Subcutaneous abdominal adipose tissue (tissue), 5 donors: ENCODE results near the gene OR51T1.

Experiments
- H3K27ac ChIP-seq: one replicate; pipeline ENCODE4 v1.7.0; 2013; ENCODE audit warnings: low read depth, mild to moderate bottlenecking, inconsistent platforms, low read length, moderate library complexity
- H3K27me3 ChIP-seq, 5 donors: one replicate each; pipeline ENCODE4 v1.7.0; 2013; ENCODE audit warnings: low read length in 5 of 5, inconsistent platforms in 1 of 5; ENCODE audit not compliant: control insufficient read depth in 5 of 5, insufficient read depth in 4 of 5
- H3K36me3 ChIP-seq, 5 donors: one replicate each; pipeline ENCODE4 v1.7.0; 2013; ENCODE audit warnings: low read length in 5 of 5; ENCODE audit not compliant: control insufficient read depth in 5 of 5, insufficient read depth in 5 of 5
- H3K4me1 ChIP-seq, 5 donors: one replicate each; pipeline ENCODE4 v1.7.0; 2013; ENCODE audit warnings: low read length in 5 of 5, mild to moderate bottlenecking in 3 of 5, moderate library complexity in 1 of 5; ENCODE audit not compliant: control insufficient read depth in 5 of 5, insufficient read depth in 5 of 5
- H3K4me3 ChIP-seq, 5 donors: one replicate each; pipeline ENCODE4 v1.7.0; 2013; ENCODE audit warnings: low read length in 5 of 5, low read depth in 1 of 5
- H3K9ac ChIP-seq, 5 donors: one replicate each; pipeline ENCODE4 v1.7.0; 2013; ENCODE audit warnings: low read length in 5 of 5, mild to moderate bottlenecking in 4 of 5, moderate library complexity in 3 of 5
- H3K9me3 ChIP-seq, 5 donors: one replicate each; pipeline ENCODE4 v1.7.0; 2013; ENCODE audit warnings: low read length in 5 of 5; ENCODE audit not compliant: control insufficient read depth in 5 of 5
- donor health status: healthy.
- donor health status: healthy.
- donor health status: healthy.
- donor health status: healthy.
- donor health status: healthy.

The OR51T1 gene

GRCh38 chr11:4922304-4922703 is 40.6 kb downstream of the OR51T1 start:
- Histone ChIP-seq H3K4me1 (no peaks in the 10 kb centered on the region), H3K27ac (no peak overlapping the region), H3K9me3 (no peaks in the 10 kb centered on the region), H3K4me3 (no peak overlapping the region), H3K27me3 (no peaks in the 10 kb centered on the region), H3K36me3 (no peaks in the 10 kb centered on the region), H3K9ac (no peak overlapping the region)

GRCh38 chr11:4924239-4924638 is 42.5 kb downstream of the OR51T1 start, which contains the start of gene OR51G1:
Gene OR51G1, minus strand, starts transcription at chr11:4924339. Its CDS starts 0 bp downstream, at chr11:4924339.
- Histone ChIP-seq H3K4me1 (no peaks in the 10 kb centered on the region), H3K27me3 (no peaks in the 10 kb centered on the region), H3K9ac (no peak within 1 kb of the TSS), H3K4me3 (no peak within 1 kb of the TSS), H3K9me3 (no peaks in the 10 kb centered on the region), H3K36me3 (no peaks in the 10 kb centered on the region), H3K27ac (no peak within 1 kb of the TSS)

GRCh38 chr11:4926608-4927007 is 44.9 kb downstream of the OR51T1 start:
- H3K4me3 ChIP-seq: no peak overlapping the region

More at GRCh38 chr11:4926608-4927007, 44.9 kb downstream of the OR51T1 start:
- H3K27me3 ChIP-seq: no peaks in the 10 kb centered on the region
- H3K27ac ChIP-seq: no peak overlapping the region
- no peaks in the 10 kb centered on the region for H3K36me3 ChIP-seq
- H3K9me3 ChIP-seq: no peaks in the 10 kb centered on the region
- H3K4me1 ChIP-seq: no peaks in the 10 kb centered on the region
- no peak overlapping the region for H3K9ac ChIP-seq
